ENCODE results near the gene GRIK4.
"Not testable (repeated sequence)": the region's sequence is repeated elsewhere in the genome, so short reads cannot be mapped to it uniquely, and the experiment has no call there.

The GRIK4 gene

DNA sequence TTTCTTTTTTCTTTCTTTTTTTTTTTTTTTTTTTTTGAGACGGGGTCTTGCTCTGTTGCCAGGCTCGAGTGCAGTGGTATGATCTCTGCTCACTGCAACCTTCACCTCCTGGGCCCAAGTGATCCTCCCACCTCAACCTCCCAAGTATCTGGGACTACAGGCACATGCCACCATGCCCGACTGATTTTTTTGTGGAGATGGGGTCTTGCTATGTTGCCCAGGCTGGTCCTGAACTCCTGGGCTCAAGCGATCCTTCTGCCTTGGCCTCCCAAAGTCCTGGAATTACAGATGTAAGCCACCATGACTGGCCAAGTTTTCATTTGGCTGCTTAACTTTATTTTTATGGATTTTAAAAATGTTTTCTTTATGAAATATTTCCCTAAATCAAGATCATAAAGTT lies 520.1 kb downstream of the GRIK4 start:
- not testable (repeated sequence) for DNase-seq

GRCh38 chr11:121032546-121032945 lies 521.0 kb downstream of the GRIK4 start:
- no peak for DNase-seq

GRCh38 chr11:121033635-121034034 lies 522.1 kb downstream of the GRIK4 start:
- no peak for DNase-seq

- no peak for DNase-seq
These were observed 523.7 kb downstream of the GRIK4 start for GRCh38 chr11:121035169-121035755.

- no peak for DNase-seq
These were observed 524.2 kb downstream of the GRIK4 start for GRCh38 chr11:121035780-121036179.

DNA sequence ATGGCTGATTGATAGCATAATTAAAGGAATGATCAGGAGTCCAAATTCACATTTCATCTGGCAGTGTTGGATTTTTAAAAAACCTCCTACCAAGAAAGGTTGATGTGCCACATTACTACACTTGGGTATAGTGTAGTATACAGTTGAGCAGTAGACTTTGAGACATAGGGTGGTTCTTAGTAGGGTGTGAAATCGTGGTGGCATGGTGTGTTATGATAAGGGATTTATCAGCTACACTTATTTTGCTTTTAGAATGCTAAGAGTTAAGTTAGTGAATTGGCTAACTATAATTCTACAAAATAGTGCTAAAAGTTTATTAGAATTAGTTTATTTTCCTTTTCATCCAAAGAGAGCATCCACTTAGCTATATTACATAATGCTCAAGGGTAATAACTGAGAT lies 525.5 kb downstream of the GRIK4 start:
- no peak for DNase-seq

Measured in stimulated activated CD4-positive, alpha-beta T cell treated with anti-CD3 and anti-CD28 coated beads, Interleukin-12 subunit alpha, Interleukin-12 subunit beta, amount 100 ng/mL, for 4 hours (primary cell).